ENCODE data around the gene SLC16A4. TPM values are rescaled to one million over a fixed set of nuclear protein-coding genes. Genes with fewer than 3 reads are reported as not detected.

Gene SLC16A4
- total RNA-seq, 1 experiment from 2014 or later = 0.42 TPM

Other genes with a start within 250 kb of the SLC16A4 start
- 0.17 and 0.22 TPM in 2 replicates for gene SLC6A17, start 240.5 kb downstream of the SLC16A4 start, total RNA-seq (2014; rRNA removed; shearing (Covaris generic))
- 3.3 and 8.6 TPM in 2 replicates for gene KCNC4, start 180.7 kb downstream of the SLC16A4 start, total RNA-seq (2014; rRNA removed; shearing (Covaris generic))
- 56.6 and 79.9 TPM in 2 replicates for gene RBM15, start 51.6 kb downstream of the SLC16A4 start, total RNA-seq (2014; rRNA removed; shearing (Covaris generic))
- 33.8 and 40.6 TPM in 2 replicates for gene LAMTOR5, start 16.7 kb upstream of the SLC16A4 start, total RNA-seq (2014; rRNA removed; shearing (Covaris generic))
- gene PROK1, start 60.1 kb upstream of the SLC16A4 start, total RNA-seq (2014; rRNA removed; shearing (Covaris generic)) = not detected in 2 replicates
- not detected in 2 replicates for gene KCNA10, start 128.1 kb upstream of the SLC16A4 start, total RNA-seq (2014; rRNA removed; shearing (Covaris generic))
- gene KCNA2, start 215.3 kb upstream of the SLC16A4 start, total RNA-seq (2014; rRNA removed; shearing (Covaris generic)) = 0.03 and 0.04 TPM in 2 replicates

All from H7 (cell line).